Measurements from ENCODE around the gene BACH2. TPM values are rescaled to one million over a fixed set of nuclear protein-coding genes. Genes with fewer than 3 reads are reported as not detected.

Gene BACH2
- total RNA-seq, 1 donor from 2014 or later: 7.7 TPM

GRCh38 chr6:89961481-89961880 is 335.2 kb downstream of the BACH2 start:
- H3K4me3 ChIP-seq: no peak overlapping the region
- H3K4me1 ChIP-seq: no peaks in the 10 kb centered on the region
- H3K9me3 ChIP-seq: no peaks in the 10 kb centered on the region
- DNase-seq (ENCODE audit: low spot score in 2 of 2): no peak
- no peaks in the 10 kb centered on the region for H3K27me3 ChIP-seq
- H3K36me3 ChIP-seq: no peaks in the 10 kb centered on the region
- H3K27ac ChIP-seq: no peak overlapping the region
- intact Hi-C loops (cut with DNase I): no loop called here
- TF ChIP-seq CTCF (IDR thresholded peaks at IDR 0.05): no peak

GRCh38 chr6:89959883-89960282 is 336.8 kb downstream of the BACH2 start:
- TF ChIP-seq CTCF (IDR thresholded peaks at IDR 0.05): no peak
- no peaks in the 10 kb centered on the region for H3K36me3 ChIP-seq
- no peaks in the 10 kb centered on the region for H3K27me3 ChIP-seq
- intact Hi-C loops (cut with DNase I): no loop called here
- H3K9me3 ChIP-seq: no peaks in the 10 kb centered on the region
- no peak overlapping the region for H3K4me3 ChIP-seq
- no peak for DNase-seq (ENCODE audit: low spot score in 2 of 2)
- no peaks in the 10 kb centered on the region for H3K4me1 ChIP-seq
- no peak overlapping the region for H3K27ac ChIP-seq

GRCh38 chr6:89956182-89956581 is 340.5 kb downstream of the BACH2 start:
- peaks cover 0 to 2% of the 10 kb centered on the region in 2 donors for H3K36me3 ChIP-seq
- no peak for DNase-seq (ENCODE audit: low spot score in 2 of 2)
- no peak overlapping the region for H3K27ac ChIP-seq
- intact Hi-C loops (cut with DNase I): no loop called here
- H3K9me3 ChIP-seq: no peaks in the 10 kb centered on the region
- TF ChIP-seq CTCF (IDR thresholded peaks at IDR 0.05): no peak
- H3K27me3 ChIP-seq: no peaks in the 10 kb centered on the region
- no peaks in the 10 kb centered on the region for H3K4me1 ChIP-seq
- H3K4me3 ChIP-seq: no peak overlapping the region

- no peak for TF ChIP-seq CTCF (IDR thresholded peaks at IDR 0.05)
- peaks cover 0 to 10% of the 10 kb centered on the region in 2 donors for H3K36me3 ChIP-seq
- no peak for DNase-seq (ENCODE audit: low spot score in 2 of 2)
- no peak overlapping the region for H3K27ac ChIP-seq
- intact Hi-C loops (cut with DNase I): no loop called here
- H3K27me3 ChIP-seq: no peaks in the 10 kb centered on the region
- H3K4me3 ChIP-seq: no peak overlapping the region
- H3K4me1 ChIP-seq: no peaks in the 10 kb centered on the region
- H3K9me3 ChIP-seq: no peaks in the 10 kb centered on the region
Measured at GRCh38 chr6:89955364-89955763, 341.3 kb downstream of the BACH2 start.

GRCh38 chr6:89954721-89955148 is 341.9 kb downstream of the BACH2 start:
- no peak for TF ChIP-seq CTCF (IDR thresholded peaks at IDR 0.05)
- Histone ChIP-seq H3K4me3 (no peak overlapping the region), H3K4me1 (no peaks in the 10 kb centered on the region), H3K9me3 (no peaks in the 10 kb centered on the region), H3K36me3 (peaks cover 0 to 12% of the 10 kb centered on the region in 2 donors), H3K27ac (no peak overlapping the region), H3K27me3 (no peaks in the 10 kb centered on the region)
- intact Hi-C loops (cut with DNase I): no loop called here
- DNase-seq (ENCODE audit: low spot score in 2 of 2): no peak

GRCh38 chr6:89952686-89953085 is 344.0 kb downstream of the BACH2 start:
- Histone ChIP-seq H3K9me3 (no peaks in the 10 kb centered on the region), H3K36me3 (peaks cover 0 to 12% of the 10 kb centered on the region in 2 donors), H3K4me1 (no peaks in the 10 kb centered on the region), H3K27ac (no peak overlapping the region), H3K4me3 (no peak overlapping the region), H3K27me3 (no peaks in the 10 kb centered on the region)
- no peak for DNase-seq (ENCODE audit: low spot score in 2 of 2)
- TF ChIP-seq CTCF (IDR thresholded peaks at IDR 0.05): no peak
- intact Hi-C loops (cut with DNase I): no loop called here

Measured in ascending aorta (tissue), 2 donors.